ENCODE data around the gene TM2D3. TPM values are rescaled to one million over a fixed set of nuclear protein-coding genes. Genes with fewer than 3 reads are reported as not detected.

The TM2D3 gene
- total RNA-seq, 2 donors from 2014 or later, result 48.6 to 67.0 TPM

- intact Hi-C loops (cut with DNase I), result no loop called here
- no peak for TF ChIP-seq CTCF (IDR thresholded peaks at IDR 0.05)
- TF ChIP-seq POLR2A (IDR thresholded peaks at IDR 0.05), result no peak
- TF ChIP-seq POLR2AphosphoS5 (IDR thresholded peaks at IDR 0.05), result no peak
- no peaks in the 10 kb centered on the region for H3K27me3 ChIP-seq (replicated peaks; ENCODE audit: insufficient read depth)
- H3K9me3 ChIP-seq, result no peaks in the 10 kb centered on the region
- H3K36me3 ChIP-seq, result no peaks in the 10 kb centered on the region
- no peak for DNase-seq (ENCODE audit: low spot score)
- H3K4me1 ChIP-seq (replicated peaks), result no peaks in the 10 kb centered on the region
- no peak overlapping the region for H3K27ac ChIP-seq
- 96% methylated on average over 1 of the region's 1 CpG for WGBS
- H3K4me3 ChIP-seq, result no peak overlapping the region
Measured at GRCh38 chr15:101596633-101597032, 55.5 kb downstream of the TM2D3 start.

Small RNAs within 50 kb of the gene (small RNA-seq; reads per million reads assigned to genes)
- 0 reads per million in 2 donors for gene RNU6-807P

Other genes with a start within 250 kb of the TM2D3 start
- gene PCSK6, start 162.7 kb downstream of the TM2D3 start, total RNA-seq, result 10 to 100 TPM in 1 of 2 donors, 1 to 10 TPM in 1; 4.4 to 84.1 TPM
- 10 to 100 TPM; 16.8 to 22.5 TPM for gene TARS3, start 72.1 kb upstream of the TM2D3 start, total RNA-seq
- gene OR4F6, start 151.1 kb upstream of the TM2D3 start, total RNA-seq, result not detected
- not detected for gene OR4F15, start 159.8 kb upstream of the TM2D3 start, total RNA-seq

All from prostate gland (tissue), 2 donors.